ENCODE measurements around the gene ZNF664. TPM values are rescaled to one million over a fixed set of nuclear protein-coding genes. Genes with fewer than 3 reads are reported as not detected.

Gene ZNF664
- total and polyA plus RNA-seq, 9 of the 15 experiments (the other 6 are each of a cell fraction or from before 2014, with no cell fraction given): 3.3 to 101 (median 63.6) TPM

DNA sequence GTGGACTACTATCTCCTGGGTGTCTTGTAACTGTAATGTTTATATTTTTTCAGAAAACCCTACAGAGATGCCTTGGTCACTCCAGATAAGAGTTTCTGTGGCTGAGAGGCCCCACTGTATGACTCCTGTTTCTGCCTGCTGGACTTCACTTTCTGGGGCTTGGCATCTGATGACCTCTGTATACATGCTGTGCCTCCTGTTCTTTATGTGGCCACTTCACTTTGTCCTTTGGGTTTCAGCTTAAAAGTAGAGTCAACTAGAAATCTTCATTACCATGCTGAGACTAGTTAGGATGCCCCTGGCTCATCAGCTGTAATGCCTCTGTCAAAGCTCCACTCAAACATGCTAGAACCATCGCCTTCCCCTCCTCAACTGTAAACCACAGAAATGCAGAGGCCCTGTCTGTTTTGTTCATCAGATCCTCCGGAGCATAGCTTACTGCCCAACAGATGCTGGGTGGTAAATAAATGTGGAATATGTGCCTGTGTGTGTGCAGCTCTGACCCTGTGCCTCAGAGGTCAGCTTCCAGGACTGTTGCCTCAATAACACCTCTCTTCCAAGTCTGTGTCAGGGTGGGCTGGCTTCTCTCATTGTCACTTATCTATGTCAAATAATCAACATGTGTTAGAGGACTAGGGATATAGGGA lies 25.5 kb downstream of the ZNF664 start (continued):
- TF ChIP-seq, protein P1, sequence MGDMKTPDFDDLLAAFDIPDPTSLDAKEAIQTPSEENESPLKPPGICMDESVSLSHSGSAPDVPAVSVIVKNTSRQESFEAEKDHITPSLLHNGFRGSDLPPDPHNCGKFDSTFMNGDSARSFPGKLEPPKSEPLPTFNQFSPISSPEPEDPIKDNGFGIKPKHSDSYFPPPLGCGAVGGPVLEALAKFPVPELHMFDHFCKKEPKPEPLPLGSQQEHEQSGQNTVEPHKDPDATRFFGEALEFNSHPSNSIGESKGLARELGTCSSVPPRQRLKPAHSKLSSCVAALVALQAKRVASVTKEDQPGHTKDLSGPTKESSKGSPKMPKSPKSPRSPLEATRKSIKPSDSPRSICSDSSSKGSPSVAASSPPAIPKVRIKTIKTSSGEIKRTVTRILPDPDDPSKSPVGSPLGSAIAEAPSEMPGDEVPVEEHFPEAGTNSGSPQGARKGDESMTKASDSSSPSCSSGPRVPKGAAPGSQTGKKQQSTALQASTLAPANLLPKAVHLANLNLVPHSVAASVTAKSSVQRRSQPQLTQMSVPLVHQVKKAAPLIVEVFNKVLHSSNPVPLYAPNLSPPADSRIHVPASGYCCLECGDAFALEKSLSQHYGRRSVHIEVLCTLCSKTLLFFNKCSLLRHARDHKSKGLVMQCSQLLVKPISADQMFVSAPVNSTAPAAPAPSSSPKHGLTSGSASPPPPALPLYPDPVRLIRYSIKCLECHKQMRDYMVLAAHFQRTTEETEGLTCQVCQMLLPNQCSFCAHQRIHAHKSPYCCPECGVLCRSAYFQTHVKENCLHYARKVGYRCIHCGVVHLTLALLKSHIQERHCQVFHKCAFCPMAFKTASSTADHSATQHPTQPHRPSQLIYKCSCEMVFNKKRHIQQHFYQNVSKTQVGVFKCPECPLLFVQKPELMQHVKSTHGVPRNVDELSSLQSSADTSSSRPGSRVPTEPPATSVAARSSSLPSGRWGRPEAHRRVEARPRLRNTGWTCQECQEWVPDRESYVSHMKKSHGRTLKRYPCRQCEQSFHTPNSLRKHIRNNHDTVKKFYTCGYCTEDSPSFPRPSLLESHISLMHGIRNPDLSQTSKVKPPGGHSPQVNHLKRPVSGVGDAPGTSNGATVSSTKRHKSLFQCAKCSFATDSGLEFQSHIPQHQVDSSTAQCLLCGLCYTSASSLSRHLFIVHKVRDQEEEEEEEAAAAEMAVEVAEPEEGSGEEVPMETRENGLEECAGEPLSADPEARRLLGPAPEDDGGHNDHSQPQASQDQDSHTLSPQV (IDR thresholded peaks at IDR 0.05): peak; percentile 59; the same call in 1 of the 2 replicates
- TF ChIP-seq ZNF644 (tag; IDR thresholded peaks at IDR 0.05; ENCODE audit: low read depth) (0 out of 2 replicates have a peak, but pooled peaks have one; percentile 40), TEAD4 (IDR thresholded peaks at IDR 0.05; ENCODE audit: low read length) (peak; percentile 62), TEAD4 (CRISPR knock-in tag; IDR thresholded peaks at IDR 0.05; ENCODE audit: borderline replicate concordance) (no peak), ZC3H11A (IDR thresholded peaks at IDR 0.05; ENCODE audit: low read depth, low read length) (no peak), SAP30 (IDR thresholded peaks at IDR 0.05; ENCODE audit: borderline replicate concordance, insufficient read depth, low read depth, low read length, poor library complexity, severe bottlenecking) (no peak), FOXP1 (CRISPR knock-in tag; IDR thresholded peaks at IDR 0.05) (no peak), GTF2E2 (tag; IDR thresholded peaks at IDR 0.05) (no peak), GATAD2A (IDR thresholded peaks at IDR 0.05) (no peak), IFI16 (CRISPR knock-in tag; IDR thresholded peaks at IDR 0.05) (no peak; the same call in 1 of the 2 replicates), RBM14 (IDR thresholded peaks at IDR 0.05; ENCODE audit: borderline replicate concordance, insufficient read depth, low read depth, low read length) (no peak), NR2C2 (CRISPR knock-in tag; IDR thresholded peaks at IDR 0.05) (no peak), NR2C2 (tag; IDR thresholded peaks at IDR 0.05) (peak; percentile 15; the same call in 1 of the 2 replicates), ZSCAN29 (IDR thresholded peaks at IDR 0.05) (no peak), ZNF41 (CRISPR knock-in tag; conservative IDR thresholded peaks at IDR 0.05) (no peak), SMARCA5 (IDR thresholded peaks at IDR 0.05) (no peak), ZNF324 (CRISPR knock-in tag; IDR thresholded peaks at IDR 0.05) (no peak), FOXK2 (conservative IDR thresholded peaks at IDR 0.05 in 1 of 2, IDR thresholded peaks at IDR 0.05 in 1 of 2; ENCODE audit: low read depth in 2 of 2) (peak in 1 of 2 experiments; percentile 32; a peak in 1 of 4 replicates), SMARCE1 (IDR thresholded peaks at IDR 0.05) (peak; percentile 30; the same call in 1 of the 2 replicates), RBBP5 (IDR thresholded peaks at IDR 0.05; ENCODE audit: borderline replicate concordance, insufficient read depth, low read length, poor library complexity, severe bottlenecking) (no peak), SNIP1 (IDR thresholded peaks at IDR 0.05; ENCODE audit: low read depth) (no peak)
- TF ChIP-seq, protein P2, sequence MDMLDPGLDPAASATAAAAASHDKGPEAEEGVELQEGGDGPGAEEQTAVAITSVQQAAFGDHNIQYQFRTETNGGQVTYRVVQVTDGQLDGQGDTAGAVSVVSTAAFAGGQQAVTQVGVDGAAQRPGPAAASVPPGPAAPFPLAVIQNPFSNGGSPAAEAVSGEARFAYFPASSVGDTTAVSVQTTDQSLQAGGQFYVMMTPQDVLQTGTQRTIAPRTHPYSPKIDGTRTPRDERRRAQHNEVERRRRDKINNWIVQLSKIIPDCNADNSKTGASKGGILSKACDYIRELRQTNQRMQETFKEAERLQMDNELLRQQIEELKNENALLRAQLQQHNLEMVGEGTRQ (CRISPR knock-in tag; IDR thresholded peaks at IDR 0.05): no peak
- TF ChIP-seq, protein P3, sequence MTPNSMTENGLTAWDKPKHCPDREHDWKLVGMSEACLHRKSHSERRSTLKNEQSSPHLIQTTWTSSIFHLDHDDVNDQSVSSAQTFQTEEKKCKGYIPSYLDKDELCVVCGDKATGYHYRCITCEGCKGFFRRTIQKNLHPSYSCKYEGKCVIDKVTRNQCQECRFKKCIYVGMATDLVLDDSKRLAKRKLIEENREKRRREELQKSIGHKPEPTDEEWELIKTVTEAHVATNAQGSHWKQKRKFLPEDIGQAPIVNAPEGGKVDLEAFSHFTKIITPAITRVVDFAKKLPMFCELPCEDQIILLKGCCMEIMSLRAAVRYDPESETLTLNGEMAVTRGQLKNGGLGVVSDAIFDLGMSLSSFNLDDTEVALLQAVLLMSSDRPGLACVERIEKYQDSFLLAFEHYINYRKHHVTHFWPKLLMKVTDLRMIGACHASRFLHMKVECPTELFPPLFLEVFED (CRISPR knock-in tag; conservative IDR thresholded peaks at IDR 0.05): peak; percentile 4; the same call in 1 of the 2 replicates
